A549 (cell line): ENCODE measurements around the gene ZBTB39. TPM values are rescaled to one million over a fixed set of nuclear protein-coding genes. Genes with fewer than 3 reads are reported as not detected.

Source experiments
- ATAC-seq, 2 experiments: fragments of 200-7000 bp in 1 of 2; fragments of >200 bp in 1 of 2; cut with Nextera tagmentation in 1 of 2; cut with Tn5 transposase in 1 of 2; 3 replicates each; pipeline versions ENCODE4 v1.8.0 to v1.9.1; 2018 to 2020; ENCODE audit warnings: mild to moderate bottlenecking in 1 of 2, moderate library complexity in 1 of 2
- CTCF ChIA-PET: fragments of 300-600 bp; sonication (Branson Sonifier 250); formaldehyde crosslinking; extraction: SDS; loops from one replicate; lab custom pipeline; 2021; ENCODE audit warnings: antibody characterized with exemption, inconsistent platforms; lab: Yijun Ruan, JAX
- POLR2A ChIA-PET: fragments of 350-600 bp; formaldehyde crosslinking; extraction: SDS; loops from one replicate; lab custom pipeline; 2021; ENCODE audit warnings: antibody characterized with exemption, inconsistent platforms; lab: Yijun Ruan, JAX
- DNase-seq, 2 experiments: peaks; one replicate each; pipeline versions ENCODE4 v3.0.0 to v3.0.0-alpha.2; 2011 to 2016; ENCODE audit warnings: low read depth in 1 of 2, low spot score in 1 of 2
- FAIRE-seq: peaks from 2 replicates; lab custom pipeline; 2011; peaks lifted over from hg19 to GRCh38; lab: Jason Lieb, UNC
- H3K27ac ChIP-seq, 2 experiments: fragments of >200 bp; sonication (Bioruptor Twin); formaldehyde crosslinking; 3 replicates each; pipeline ENCODE4 v1.5.1; 2016 to 2017
- H3K4me1 ChIP-seq: fragments of >200 bp; sonication (Bioruptor Twin); formaldehyde crosslinking; 3 replicates; pipeline ENCODE4 v1.6.1; 2016
- H3K4me2 ChIP-seq: fragments of >200 bp; sonication (Bioruptor Twin); formaldehyde crosslinking; 3 replicates; pipeline ENCODE4 v1.6.1; 2016
- H3K4me3 ChIP-seq: fragments of >200 bp; sonication (Bioruptor Twin); formaldehyde crosslinking; 3 replicates; pipeline ENCODE4 v1.5.1; 2016
- H3K9me3 ChIP-seq: fragments of >200 bp; sonication (Bioruptor Twin); formaldehyde crosslinking; 3 replicates; pipeline ENCODE4 v1.6.1; 2016
- BCL3 ChIP-seq: fragments of >200 bp; sonication (Bioruptor Twin); formaldehyde crosslinking; IDR thresholded peaks from 3 replicates; pipeline ENCODE4 v1.6.1; 2016
- BHLHE40 ChIP-seq: IDR thresholded peaks from 2 replicates; pipeline ENCODE4 v1.6.1; 2012; ENCODE audit warnings: low read depth, low read length, inconsistent platforms
- CBX8 ChIP-seq: fragments of 200-600 bp; sonication (generic); IDR thresholded peaks from 2 replicates; pipeline ENCODE4 v1.6.1; 2016
- CHD4 ChIP-seq: fragments of 200-600 bp; sonication (generic); IDR thresholded peaks from 2 replicates; pipeline ENCODE4 v1.6.1; 2016; ENCODE audit warnings: antibody characterized with exemption, mild to moderate bottlenecking, borderline replicate concordance
- CTCF ChIP-seq: fragments of >200 bp; sonication (Bioruptor Twin); formaldehyde crosslinking; IDR thresholded peaks from 3 replicates; pipeline ENCODE4 v1.5.1; 2016
- EHF ChIP-seq: fragments of 250-450 bp; sonication (Bioruptor Pico); IDR thresholded peaks from 2 replicates; pipeline ENCODE4 v1.5.0; 2020; ENCODE audit warnings: mild to moderate bottlenecking
- ELK1 ChIP-seq: fragments of 150-350 bp; IDR thresholded peaks from 2 replicates; pipeline ENCODE4 v1.6.1; 2014; ENCODE audit warnings: low read depth, mild to moderate bottlenecking, low read length
- HDAC2 ChIP-seq: fragments of 200-600 bp; sonication (generic); IDR thresholded peaks from 2 replicates; pipeline ENCODE4 v1.6.1; 2016
- HOXB13 ChIP-seq: fragments of 250-450 bp; sonication (Bioruptor Pico); IDR thresholded peaks from 2 replicates; pipeline ENCODE4 v1.5.0; 2020; ENCODE audit warnings: low read depth, mild to moderate bottlenecking, moderate library complexity
- JUNB ChIP-seq: fragments of >200 bp; sonication (Bioruptor Twin); formaldehyde crosslinking; IDR thresholded peaks from 2 replicates; pipeline ENCODE4 v1.6.1; 2016
- KDM5A ChIP-seq: fragments of 200-600 bp; sonication (generic); IDR thresholded peaks from 2 replicates; pipeline ENCODE4 v1.6.1; 2016; ENCODE audit warnings: antibody characterized with exemption, mild to moderate bottlenecking
- MAX ChIP-seq: IDR thresholded peaks from 2 replicates; pipeline ENCODE4 v1.6.1; 2012
- NPAS2 ChIP-seq: fragments of 250-450 bp; sonication (Bioruptor Pico); IDR thresholded peaks from 2 replicates; pipeline ENCODE4 v1.8.0; 2022; ENCODE audit warnings: mild to moderate bottlenecking, moderate library complexity, borderline replicate concordance
- NR3C1 ChIP-seq: fragments of >200 bp; sonication (Bioruptor Twin); formaldehyde crosslinking; IDR thresholded peaks from 3 replicates; pipeline ENCODE4 v1.6.1; 2017
- POLR2A ChIP-seq: IDR thresholded peaks from 2 replicates; pipeline ENCODE4 v1.6.1; 2012; ENCODE audit warnings: mild to moderate bottlenecking, low read length
- RARB ChIP-seq: fragments of 250-450 bp; sonication (Bioruptor Pico); IDR thresholded peaks from 2 replicates; pipeline ENCODE4 v1.8.0; 2021; ENCODE audit warnings: mild to moderate bottlenecking, moderate library complexity
- RCOR1 ChIP-seq: fragments of 150-350 bp; IDR thresholded peaks from 2 replicates; pipeline ENCODE4 v1.6.1; 2014; ENCODE audit warnings: antibody characterized with exemption, low read length, low read depth
- REST ChIP-seq: fragments of 200-600 bp; sonication (generic); IDR thresholded peaks from 2 replicates; pipeline ENCODE4 v1.6.1; 2016; ENCODE audit warnings: antibody characterized with exemption, mild to moderate bottlenecking, moderate library complexity
- TP53 ChIP-seq: fragments of 250-450 bp; sonication (Bioruptor Pico); IDR thresholded peaks from 2 replicates; pipeline ENCODE4 v1.5.0; 2021; ENCODE audit warnings: mild to moderate bottlenecking, moderate library complexity
- WGBS: methylation state at CpG from one replicate; pipeline ENCODE4 v1.1.6; 2017; ENCODE audit errors: missing lambda C conversion rate; 5-methylcytosine and 5-hydroxymethylcytosine counted together
- polyA plus RNA-seq, 4 experiments: library from polyadenylated mRNA; depleted of rRNA in 3 of 4; stranded (reverse); fragments of >200 nt; fragmentation: RNase III in 1 of 4; extraction: RNeasy Plus Mini Kit Qiagen cat#74134 plus additional on column Dnase treatment in 1 of 4; gene quantifications; 2 replicates in 3 of 4; 3 replicates in 1 of 4; pipeline ENCODE4 v1.2.3, GENCODE V29; 2011 to 2017
- TF ChIP-seq, protein P1 (sequence below): fragments of >200 bp; sonication (Bioruptor Twin); formaldehyde crosslinking; IDR thresholded peaks from 2 replicates; pipeline ENCODE4 v1.6.1; 2016

The ZBTB39 gene
- polyA plus RNA-seq, 2 of the 4 experiments (the other 2 are of a cell fraction), result 4.7 to 9.5 TPM

- ATAC-seq (peak; percentile 30 to 31; a peak in 4 of 6 replicates), DNase-seq (no peak), FAIRE-seq (no peak)
- CTCF ChIA-PET, result interaction anchor here (0.8 to 7.8 kb wide), 16 partner anchors 9 to 209 kb away, joined by 3 to 44 read pairs (median 4); partner anchors contain the start of genes STAT6 and ZBTB39
- Histone ChIP-seq H3K4me1 (peaks cover 23% of the 10 kb centered on the region; the same call in 2 of the 3 replicates), H3K9me3 (no peaks in the 10 kb centered on the region), H3K4me2 (peak overlapping the region; percentile 39), H3K27ac (no peak overlapping the region), H3K4me3 (no peak overlapping the region)
- 46% methylated on average over 4 of the region's 4 CpGs for WGBS
- POLR2A ChIA-PET, result no interaction called here
- no peak for TF ChIP-seq NR3C1
- TF ChIP-seq, protein P1, sequence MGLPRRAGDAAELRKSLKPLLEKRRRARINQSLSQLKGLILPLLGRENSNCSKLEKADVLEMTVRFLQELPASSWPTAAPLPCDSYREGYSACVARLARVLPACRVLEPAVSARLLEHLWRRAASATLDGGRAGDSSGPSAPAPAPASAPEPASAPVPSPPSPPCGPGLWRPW, result no peak
- no peak for TF ChIP-seq EHF (CRISPR knock-in tag)
- TF ChIP-seq CTCF, result no peak
- no peak for TF ChIP-seq RARB (CRISPR knock-in tag)
- TF ChIP-seq HOXB13, result no peak
- TF ChIP-seq ELK1, result no peak
- no peak for TF ChIP-seq POLR2A
- no peak for TF ChIP-seq MAX
- TF ChIP-seq HDAC2, result no peak
- no peak for TF ChIP-seq CBX8
- no peak for TF ChIP-seq BCL3
- no peak for TF ChIP-seq REST
- no peak for TF ChIP-seq BHLHE40
- no peak for TF ChIP-seq NPAS2 (CRISPR knock-in tag)
- no peak for TF ChIP-seq RCOR1
- TF ChIP-seq TP53 (CRISPR knock-in tag), result no peak
- TF ChIP-seq JUNB, result no peak
- TF ChIP-seq KDM5A, result no peak
- TF ChIP-seq CHD4, result no peak
Measured at GRCh38 chr12:57049119-57049446, 42.7 kb upstream of the ZBTB39 start.
